Stimulated activated naive CD8-positive, alpha-beta T cell treated with anti-CD3 and anti-CD28 coated beads, Interleukin-15, amount 100 ng/mL, for 72 hours (primary cell): Measurements from ENCODE around the gene VWA7.

Experiments
- ATAC-seq: fragments of 150-1000 bp; cut with Tn5 transposase; 2 replicates; pipeline ENCODE4 v1.10.0; 2021; ENCODE audit warnings: mild to moderate bottlenecking, moderate library complexity
- DNase-seq, 2 donors: peaks; one replicate each; pipeline ENCODE4 v3.0.0; 2021 to 2022
- H3K27ac Mint-ChIP-seq, 2 donors: one replicate each; pipeline ENCODE4 v1.8.0; 2022; ENCODE audit warnings: mild to moderate bottlenecking in 2 of 2, mixed read lengths in 2 of 2, moderate library complexity in 2 of 2
- H3K27me3 Mint-ChIP-seq: one replicate; pipeline ENCODE4 v1.8.0; 2022; ENCODE audit warnings: mixed read lengths
- H3K4me1 Mint-ChIP-seq: one replicate; pipeline ENCODE4 v1.8.0; 2022; ENCODE audit warnings: mild to moderate bottlenecking, mixed read lengths
- H3K4me3 Mint-ChIP-seq, 2 donors: one replicate each; pipeline ENCODE4 v1.8.0; 2022; ENCODE audit warnings: mild to moderate bottlenecking in 2 of 2, mixed read lengths in 2 of 2, moderate library complexity in 1 of 2
- H3K9me3 Mint-ChIP-seq, 2 donors: one replicate each; pipeline ENCODE4 v1.8.0; 2022; ENCODE audit warnings: mixed read lengths in 2 of 2

Gene VWA7

GRCh38 chr6:31771992-31772358 is 5.2 kb downstream of the VWA7 start:
- no peak for ATAC-seq
- H3K4me3 Mint-ChIP-seq: peak overlapping the region in 1 of 2 donors; percentile 70
- peak overlapping the region in 1 of 2 donors; percentile 76 for H3K27ac Mint-ChIP-seq

GRCh38 chr6:31770860-31771259 is 6.3 kb downstream of the VWA7 start:
- Mint-ChIP-seq H3K4me1 (peaks cover 49% of the 10 kb centered on the region), H3K27me3 (peaks cover 8% of the 10 kb centered on the region), H3K4me3 (no peak overlapping the region), H3K27ac (no peak overlapping the region), H3K9me3 (no peaks in the 10 kb centered on the region)
- ATAC-seq (no peak), DNase-seq (no peak)

More at GRCh38 chr6:31771992-31772358, 5.2 kb downstream of the VWA7 start:
- Mint-ChIP-seq H3K9me3 (no peaks in the 10 kb centered on the region), H3K27me3 (peaks cover 8% of the 10 kb centered on the region), H3K4me1 (peaks cover 60% of the 10 kb centered on the region)
- no peak for DNase-seq

- H3K4me1 Mint-ChIP-seq: peaks cover 46% of the 10 kb centered on the region
- no peaks in the 10 kb centered on the region for H3K27me3 Mint-ChIP-seq
- DNase-seq (peak; percentile 82), ATAC-seq (peak; percentile 86)
- H3K27ac Mint-ChIP-seq: peak overlapping the region in 1 of 2 donors; percentile 38
- H3K4me3 Mint-ChIP-seq: no peak overlapping the region
- H3K9me3 Mint-ChIP-seq: no peaks in the 10 kb centered on the region
These were observed 7.3 kb downstream of the VWA7 start for GRCh38 chr6:31769684-31770371.

GRCh38 chr6:31768363-31769257 is 8.5 kb downstream of the VWA7 start:
- Mint-ChIP-seq H3K4me1 (peaks cover 35% of the 10 kb centered on the region), H3K4me3 (no peak overlapping the region), H3K27me3 (no peaks in the 10 kb centered on the region)

GRCh38 chr6:31767096-31767645 is 10.0 kb downstream of the VWA7 start:
- Mint-ChIP-seq H3K27ac (peak overlapping the region in 1 of 2 donors; percentile 23), H3K9me3 (no peaks in the 10 kb centered on the region), H3K4me1 (peaks cover 24% of the 10 kb centered on the region), H3K27me3 (no peaks in the 10 kb centered on the region), H3K4me3 (no peak overlapping the region)
- DNase-seq (no peak), ATAC-seq (no peak)

More at GRCh38 chr6:31768363-31769257, 8.5 kb downstream of the VWA7 start:
- no peak overlapping the region for H3K27ac Mint-ChIP-seq
- ATAC-seq: no peak
- DNase-seq: no peak
- no peaks in the 10 kb centered on the region for H3K9me3 Mint-ChIP-seq

- Mint-ChIP-seq H3K27ac (no peak overlapping the region), H3K4me1 (peaks cover 18% of the 10 kb centered on the region), H3K4me3 (no peak overlapping the region), H3K9me3 (no peaks in the 10 kb centered on the region), H3K27me3 (no peaks in the 10 kb centered on the region)
- DNase-seq: no peak
- ATAC-seq: no peak
These were observed 11.0 kb downstream of the VWA7 start for GRCh38 chr6:31765910-31766794.

- Mint-ChIP-seq H3K27ac (no peak overlapping the region), H3K4me1 (peaks cover 23% of the 10 kb centered on the region)
These were observed 11.6 kb downstream of the VWA7 start for GRCh38 chr6:31765559-31765909.

GRCh38 chr6:31764198-31764597 is 12.9 kb downstream of the VWA7 start:
- Mint-ChIP-seq H3K27ac (no peak overlapping the region), H3K4me3 (no peak overlapping the region), H3K4me1 (peaks cover 15% of the 10 kb centered on the region), H3K9me3 (no peaks in the 10 kb centered on the region), H3K27me3 (no peaks in the 10 kb centered on the region)
- ATAC-seq: no peak
- no peak for DNase-seq

More at GRCh38 chr6:31765559-31765909, 11.6 kb downstream of the VWA7 start:
- no peak for DNase-seq
- Mint-ChIP-seq H3K27me3 (no peaks in the 10 kb centered on the region), H3K9me3 (no peaks in the 10 kb centered on the region), H3K4me3 (no peak overlapping the region)
- ATAC-seq: no peak

- DNase-seq (no peak), ATAC-seq (no peak)
- Mint-ChIP-seq H3K27ac (peak overlapping the region in 1 of 2 donors; percentile 3), H3K4me1 (peaks cover 14% of the 10 kb centered on the region), H3K9me3 (no peaks in the 10 kb centered on the region), H3K27me3 (no peaks in the 10 kb centered on the region), H3K4me3 (no peak overlapping the region)
These were observed 13.5 kb downstream of the VWA7 start for GRCh38 chr6:31763619-31763940.

GRCh38 chr6:31762878-31763618 is 14.1 kb downstream of the VWA7 start:
- H3K27me3 Mint-ChIP-seq: no peaks in the 10 kb centered on the region
- ATAC-seq (no peak), DNase-seq (no peak)
- H3K27ac Mint-ChIP-seq: no peak overlapping the region
- H3K4me3 Mint-ChIP-seq: no peak overlapping the region
- no peaks in the 10 kb centered on the region for H3K9me3 Mint-ChIP-seq
- peaks cover 17% of the 10 kb centered on the region for H3K4me1 Mint-ChIP-seq

GRCh38 chr6:31762356-31762755 is 14.8 kb downstream of the VWA7 start, which contains the start of gene SAPCD1:
SAPCD1 (plus strand) TSS chr6:31762656; CDS start chr6:31763055, 399 bp downstream.
- Mint-ChIP-seq H3K4me3 (no peak within 1 kb of the TSS), H3K27ac (peak within 1 kb of the TSS in 1 of 2 donors; percentile 85), H3K4me1 (peaks cover 19% of the 10 kb centered on the region), H3K27me3 (no peaks in the 10 kb centered on the region), H3K9me3 (no peaks in the 10 kb centered on the region)
- ATAC-seq: no peak
- DNase-seq: no peak

- no peak for DNase-seq
- Mint-ChIP-seq H3K4me1 (peaks cover 19% of the 10 kb centered on the region), H3K27ac (no peak overlapping the region), H3K4me3 (no peak overlapping the region), H3K27me3 (no peaks in the 10 kb centered on the region), H3K9me3 (no peaks in the 10 kb centered on the region)
- ATAC-seq: no peak
These were observed 15.8 kb downstream of the VWA7 start for GRCh38 chr6:31761343-31761742.

GRCh38 chr6:31760790-31761189 is 16.3 kb downstream of the VWA7 start:
- Mint-ChIP-seq H3K4me1 (peaks cover 19% of the 10 kb centered on the region), H3K27ac (peak overlapping the region in 1 of 2 donors; percentile 19), H3K4me3 (no peak overlapping the region), H3K9me3 (no peaks in the 10 kb centered on the region), H3K27me3 (no peaks in the 10 kb centered on the region)
- ATAC-seq (no peak), DNase-seq (no peak)

- no peak for DNase-seq
- no peak for ATAC-seq
- Mint-ChIP-seq H3K27ac (no peak overlapping the region), H3K27me3 (no peaks in the 10 kb centered on the region), H3K4me1 (peaks cover 14% of the 10 kb centered on the region), H3K4me3 (no peak overlapping the region), H3K9me3 (no peaks in the 10 kb centered on the region)
These were observed 18.8 kb downstream of the VWA7 start for GRCh38 chr6:31758281-31758680.
